Vagina (tissue), 2 donors: Measurements from ENCODE around the gene SMOC2.

Source experiments
- CTCF ChIP-seq, 3 experiments: fragments of 450-650 bp in 2 of 3; fragments of 200-600 bp in 1 of 3; sonication (generic) in 1 of 3; IDR thresholded peaks; one replicate each; pipeline ENCODE4 v1.5.1; 2017 to 2019; ENCODE audit warnings: antibody characterized with exemption in 3 of 3, mild to moderate bottlenecking in 2 of 3, moderate library complexity in 2 of 3
- POLR2A ChIP-seq, 2 donors: fragments of 450-650 bp; IDR thresholded peaks; one replicate each; pipeline ENCODE4 v1.6.1; 2017; ENCODE audit warnings: antibody characterized with exemption in 2 of 2, mild to moderate bottlenecking in 2 of 2, moderate library complexity in 2 of 2
- POLR2AphosphoS5 ChIP-seq, 2 donors: sonication (generic); formaldehyde crosslinking; IDR thresholded peaks; one replicate each; pipeline ENCODE4 v1.9.0; 2017; ENCODE audit warnings: antibody characterized with exemption in 2 of 2, mild to moderate bottlenecking in 2 of 2, low read depth in 1 of 2; ENCODE audit not compliant: insufficient read depth in 1 of 2

DNA sequence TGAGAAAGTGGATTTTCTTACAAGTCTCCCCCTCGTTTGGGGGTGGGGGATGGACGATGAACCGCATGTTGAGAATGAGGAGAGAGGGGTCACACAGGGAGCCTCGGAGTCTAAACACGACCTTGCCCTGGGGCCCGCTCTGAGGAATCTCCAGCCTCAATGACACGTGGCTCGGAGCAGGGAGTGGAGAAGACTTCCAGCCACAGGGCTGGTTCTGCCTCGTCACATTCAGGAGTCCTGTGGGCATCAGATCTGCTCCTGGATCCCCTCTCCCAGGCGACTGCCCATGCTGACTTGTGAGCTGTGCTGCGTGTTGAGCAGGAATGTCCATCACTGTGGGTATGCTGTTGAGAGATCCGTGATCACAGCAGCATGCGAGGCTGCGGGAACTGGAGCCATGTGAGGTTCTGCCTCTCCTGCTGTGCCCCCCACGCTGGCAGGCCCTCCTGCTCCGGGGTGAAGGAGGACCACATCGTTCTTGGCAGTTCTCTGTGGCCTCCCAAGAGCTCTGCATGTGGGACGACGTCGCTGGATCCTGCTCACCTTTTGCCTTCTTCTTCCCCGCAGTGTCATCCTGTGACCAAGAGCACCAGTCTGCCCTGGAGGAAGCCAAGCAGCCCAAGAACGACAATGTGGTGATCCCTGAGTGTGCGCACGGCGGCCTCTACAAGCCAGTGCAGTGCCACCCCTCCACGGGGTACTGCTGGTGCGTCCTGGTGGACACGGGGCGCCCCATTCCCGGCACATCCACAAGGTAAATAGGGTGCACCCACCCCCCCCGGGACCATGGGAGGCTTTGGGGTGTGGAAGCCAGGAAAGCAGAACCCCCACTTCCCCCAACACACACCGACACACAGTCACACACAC, 157.5 kb downstream of the SMOC2 start:
- no peak for TF ChIP-seq CTCF (IDR thresholded peaks at IDR 0.05)
- TF ChIP-seq POLR2AphosphoS5 (IDR thresholded peaks at IDR 0.05; ENCODE audit: insufficient read depth in 1 of 2, low read depth in 1 of 2), result no peak
- no peak for TF ChIP-seq POLR2A (IDR thresholded peaks at IDR 0.05)
